HUDEP-2 (cell line): ENCODE results near the gene ARL4D.

Experiments used
- DNase-seq, 76 experiments: peaks; one replicate each; lab custom pipeline; 2025; ENCODE audit not compliant: unreplicated experiment in 76 of 76; lab: John Stamatoyannopoulos, UW

Gene ARL4D

DNA sequence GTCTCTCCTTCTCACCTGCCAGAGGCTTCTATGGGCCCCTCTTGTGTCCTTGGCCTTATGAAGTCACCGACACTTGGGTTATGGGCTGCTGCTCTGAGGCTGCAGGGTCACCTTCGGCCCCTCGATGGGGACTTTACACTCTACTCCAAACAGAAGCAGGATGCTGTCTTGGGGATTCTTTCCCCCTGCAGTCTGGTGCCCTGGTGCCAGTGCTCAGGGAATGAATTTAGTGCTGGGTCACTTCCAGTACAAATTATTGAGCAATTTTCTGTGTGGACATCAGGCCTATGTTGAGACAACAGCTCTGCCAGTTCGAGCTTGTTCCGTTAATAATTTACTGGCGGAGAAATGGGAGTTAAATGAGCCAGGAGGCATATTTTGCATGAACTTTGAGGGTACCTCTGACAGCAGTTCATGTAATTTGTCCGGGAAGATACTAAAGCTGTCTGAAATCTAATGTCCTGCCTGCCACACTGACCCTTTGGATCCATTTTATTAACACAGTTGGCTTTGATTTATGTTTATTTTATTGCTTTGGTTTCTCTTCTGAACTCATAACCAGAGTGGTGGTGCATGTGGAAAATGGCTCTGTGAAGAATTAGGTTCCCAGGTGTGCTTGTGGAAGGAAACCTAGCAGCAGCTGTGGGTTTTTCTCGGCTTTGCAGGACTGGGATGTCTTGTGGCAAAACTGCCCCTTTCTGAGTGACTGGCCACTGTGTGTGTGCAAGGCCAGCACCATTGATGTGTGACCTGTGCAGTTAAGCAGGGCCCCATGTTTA lies 50.9 kb downstream of the ARL4D start:
- no peak for DNase-seq
